IPS-NIHi11 (cell line): ENCODE data around the gene PRKAR1B.

Source experiments
- DNase-seq: peaks from one replicate; pipeline ENCODE4 v3.0.0; 2012; ENCODE audit warnings: mixed read lengths, low spot score

Gene PRKAR1B

GRCh38 chr7:509426-510130 lies 217.5 kb downstream of the PRKAR1B start:
- DNase-seq, result no peak

GRCh38 chr7:508461-509170 lies 218.5 kb downstream of the PRKAR1B start:
- no peak for DNase-seq

- DNase-seq, result no peak
Measured at GRCh38 chr7:507623-508300, 219.3 kb downstream of the PRKAR1B start.

GRCh38 chr7:506921-507622 lies 220.0 kb downstream of the PRKAR1B start:
- no peak for DNase-seq

GRCh38 chr7:506391-506831 lies 220.7 kb downstream of the PRKAR1B start:
- DNase-seq, result no peak

GRCh38 chr7:505171-505570 lies 221.9 kb downstream of the PRKAR1B start:
- no peak for DNase-seq

GRCh38 chr7:504221-505111 lies 222.6 kb downstream of the PRKAR1B start:
- DNase-seq, result no peak

- no peak for DNase-seq
Measured at GRCh38 chr7:503575-504111, 223.4 kb downstream of the PRKAR1B start.

GRCh38 chr7:502296-502695 lies 224.8 kb downstream of the PRKAR1B start:
- DNase-seq, result no peak

GRCh38 chr7:501526-501925 lies 225.6 kb downstream of the PRKAR1B start:
- no peak for DNase-seq

- no peak for DNase-seq
Measured at GRCh38 chr7:500521-501420, 226.3 kb downstream of the PRKAR1B start.

- no peak for DNase-seq
Measured at GRCh38 chr7:499853-500485, 227.1 kb downstream of the PRKAR1B start.
